HCT116 (cell line): ENCODE measurements around the gene HSPG2. TPM values are rescaled to one million over a fixed set of nuclear protein-coding genes. Genes with fewer than 3 reads are reported as not detected.

Source experiments
- ATAC-seq: fragments of 200-7000 bp; cut with Tn5 transposase; 2 replicates; pipeline ENCODE4 v1.9.1; 2020; ENCODE audit warnings: mild to moderate bottlenecking, moderate library complexity
- BruUV-seq: library from RNA; stranded (reverse); fragments of 400-500 nt; replicated peaks from 2 replicates; lab custom pipeline; 2021; lab: Mats Ljungman, UMichigan
- CTCF ChIA-PET: fragments of 300-600 bp; sonication (Branson Sonifier 250); formaldehyde crosslinking; loops from one replicate; lab custom pipeline; 2021; ENCODE audit warnings: antibody characterized with exemption; lab: Charles Lee
- POLR2A ChIA-PET: fragments of 300-600, 350-600 bp; sonication (Branson Sonifier 250); formaldehyde crosslinking; loops from one replicate; lab custom pipeline; 2021; ENCODE audit warnings: antibody characterized with exemption; lab: Charles Lee
- RAD21 ChIA-PET, 2 experiments: fragments of 300-600 bp; sonication (Branson Sonifier 250); formaldehyde crosslinking; loops; one replicate each; lab custom pipeline; 2023; ENCODE audit warnings: low total read pairs in 2 of 2; ENCODE audit not compliant: uncharacterized antibody in 2 of 2, unreplicated experiment in 2 of 2, low non-redundant PET in 1 of 2; lab: Charles Lee
- DNase-seq: peaks from one replicate; pipeline ENCODE4 v3.0.0-alpha.2; 2010; ENCODE audit warnings: low read depth, low spot score
- H2AFZ ChIP-seq: fragments of 200-600 bp; shearing (Covaris generic), sonication (generic); 2 replicates; pipeline ENCODE4 v1.6.1; 2017; ENCODE audit warnings: low read depth, mixed run types, mixed read lengths, antibody characterized with exemption, low read length; ENCODE audit not compliant: poor library complexity, severe bottlenecking
- H3K27ac ChIP-seq: 2 replicates; pipeline ENCODE4 v1.5.1; 2012; ENCODE audit warnings: low read depth, low read length
- H3K27me3 ChIP-seq: fragments of 200-600 bp; sonication (generic); 2 replicates; pipeline ENCODE4 v1.6.1; 2016; ENCODE audit warnings: mixed run types, low read length, mixed read lengths; ENCODE audit not compliant: insufficient read depth
- H3K36me3 ChIP-seq, 2 experiments: fragments of 200-500 bp in 1 of 2; fragments of 200-600 bp in 1 of 2; sonication (Bioruptor generic) in 1 of 2; sonication (generic) in 1 of 2; 2 replicates each; pipeline versions ENCODE4 v1.5.1 to v1.6.1; 2014 to 2016; ENCODE audit warnings: low read length in 2 of 2, inconsistent platforms in 1 of 2, mixed read lengths in 1 of 2, mixed run types in 1 of 2; ENCODE audit not compliant: insufficient read depth in 2 of 2, control insufficient read depth in 1 of 2
- H3K4me1 ChIP-seq, 2 experiments: fragments of 200-600 bp in 1 of 2; sonication (generic) in 1 of 2; 2 replicates each; pipeline versions ENCODE4 v1.5.1 to v1.6.1; 2012 to 2017; ENCODE audit warnings: low read length in 2 of 2, inconsistent platforms in 1 of 2, mild to moderate bottlenecking in 1 of 2, mixed read lengths in 1 of 2, mixed run types in 1 of 2, moderate library complexity in 1 of 2; ENCODE audit not compliant: insufficient read depth in 2 of 2, control insufficient read depth in 1 of 2
- H3K4me2 ChIP-seq: fragments of 200-600 bp; sonication (generic); 2 replicates; pipeline ENCODE4 v1.6.1; 2017; ENCODE audit warnings: mixed run types, low read length, mixed read lengths
- H3K4me3 ChIP-seq, 2 experiments: fragments of 200-600 bp in 1 of 2; sonication (generic) in 1 of 2; replicated peaks in 1 of 2; 2 replicates each; pipeline ENCODE4 v1.5.1; 2011 to 2016; ENCODE audit warnings: low read length in 2 of 2, control low read depth in 1 of 2, low read depth in 1 of 2, mild to moderate bottlenecking in 1 of 2, mixed read lengths in 1 of 2, mixed run types in 1 of 2
- H3K79me2 ChIP-seq: fragments of 200-600 bp; sonication (generic); 2 replicates; pipeline ENCODE4 v1.6.1; 2017; ENCODE audit warnings: mild to moderate bottlenecking, mixed run types, low read length, moderate library complexity, mixed read lengths; ENCODE audit not compliant: insufficient read depth
- H3K9ac ChIP-seq: fragments of 200-600 bp; sonication (generic); 2 replicates; pipeline ENCODE4 v1.6.1; 2016; ENCODE audit warnings: low read length, mixed read lengths
- H3K9me2 ChIP-seq: fragments of 200-600 bp; sonication (generic), shearing (Covaris generic); 2 replicates; pipeline ENCODE4 v1.6.1; 2017; ENCODE audit warnings: mixed run types, mild to moderate bottlenecking, moderate library complexity; ENCODE audit not compliant: insufficient read depth
- H3K9me3 ChIP-seq, 2 experiments: fragments of 200-500 bp in 1 of 2; fragments of 200-600 bp in 1 of 2; sonication (Bioruptor generic) in 1 of 2; sonication (generic) in 1 of 2; 2 replicates each; pipeline ENCODE4 v1.6.1; 2014 to 2017; ENCODE audit warnings: low read length in 2 of 2, mixed read lengths in 2 of 2, inconsistent platforms in 1 of 2, low read depth in 1 of 2, mild to moderate bottlenecking in 1 of 2, mixed run types in 1 of 2, moderate library complexity in 1 of 2; ENCODE audit not compliant: control insufficient read depth in 1 of 2, insufficient read depth in 1 of 2
- H4K20me1 ChIP-seq: fragments of 200-600 bp; sonication (generic), shearing (Covaris generic); 2 replicates; pipeline ENCODE4 v1.6.1; 2017; ENCODE audit warnings: mixed run types, mild to moderate bottlenecking, moderate library complexity; ENCODE audit not compliant: insufficient read depth
- CTCF ChIP-seq, 3 experiments: fragments of 200-600 bp in 1 of 3; sonication (generic) in 1 of 3; IDR thresholded peaks in 2 of 3; conservative IDR thresholded peaks in 1 of 3; 2 replicates each; pipeline ENCODE4 v1.5.1; 2012 to 2017; ENCODE audit warnings: low read depth in 2 of 3, low read length in 2 of 3, antibody characterized with exemption in 1 of 3, borderline replicate concordance in 1 of 3, control low read depth in 1 of 3, mild to moderate bottlenecking in 1 of 3, mixed read lengths in 1 of 3, mixed run types in 1 of 3, moderate library complexity in 1 of 3; ENCODE audit not compliant: insufficient read depth in 1 of 3
- MAX ChIP-seq: IDR thresholded peaks from 2 replicates; pipeline ENCODE4 v1.6.1; 2012
- POLR2A ChIP-seq: IDR thresholded peaks from 2 replicates; pipeline ENCODE4 v1.7.0; 2011; ENCODE audit warnings: borderline replicate concordance; ENCODE audit not compliant: insufficient read depth, insufficient read length; ENCODE audit errors: extremely low read depth
- POLR2AphosphoS5 ChIP-seq: IDR thresholded peaks from 2 replicates; pipeline ENCODE4 v1.6.1; 2011; ENCODE audit warnings: mild to moderate bottlenecking, low read depth, low read length, moderate library complexity
- SIN3A ChIP-seq: IDR thresholded peaks from 2 replicates; pipeline ENCODE4 v1.6.1; 2012; ENCODE audit warnings: low read depth
- SRF ChIP-seq: IDR thresholded peaks from 2 replicates; pipeline ENCODE4 v1.6.1; 2012; ENCODE audit warnings: low read depth
- ZFX ChIP-seq: fragments of 450-650 bp; IDR thresholded peaks from 2 replicates; pipeline ENCODE4 v1.6.1; 2017
- intact Hi-C: fragments of 100-400 bp; cut with micrococcal nuclease; formaldehyde crosslinking; loops from 2 replicates; pipeline ENCODE4 v1.10.0; 2022
- total RNA-seq: library from RNA; stranded (reverse); gene quantifications from one replicate; pipeline ENCODE4 v1.2.1, GENCODE V29; 2021; ENCODE audit not compliant: unreplicated experiment

HSPG2 gene
- total RNA-seq, 1 experiment from 2014 or later, result 55.7 TPM

- RAD21 ChIA-PET, result no interaction called here
- no peak overlapping the region for H3K27ac ChIP-seq
- CTCF ChIA-PET, result no interaction called here
- TF ChIP-seq SIN3A (no peak), POLR2AphosphoS5 (no peak), CTCF (IDR thresholded peaks at IDR 0.05 in 2 of 3, conservative IDR thresholded peaks at IDR 0.05 in 1 of 3; ENCODE audit: borderline replicate concordance in 1 of 3, insufficient read depth in 1 of 3, low read depth in 2 of 3, low read length in 2 of 3) (no peak), MAX (no peak), ZFX (no peak), POLR2A (no peak), SRF (no peak)
- POLR2A ChIA-PET, result no interaction called here
- no peaks in the 10 kb centered on the region for H3K9me3 ChIP-seq
- no peaks in the 10 kb centered on the region for H4K20me1 ChIP-seq
- ATAC-seq (no peak), DNase-seq (no peak)
- no peak overlapping the region for H3K9ac ChIP-seq
- H3K27me3 ChIP-seq, result no peaks in the 10 kb centered on the region
- no TSS peak for BruUV-seq
- intact Hi-C loops, result no loop called here
- H2AFZ ChIP-seq, result no peak overlapping the region
- H3K4me1 ChIP-seq, result no peaks in the 10 kb centered on the region
- H3K36me3 ChIP-seq, result no peaks in the 10 kb centered on the region; a peak in 1 of 4 replicates
- no peaks in the 10 kb centered on the region for H3K9me2 ChIP-seq
- H3K79me2 ChIP-seq, result no peaks in the 10 kb centered on the region
- H3K4me3 ChIP-seq, result no peak overlapping the region
- no peak overlapping the region for H3K4me2 ChIP-seq
Measured at GRCh38 chr1:21823980-21824702, 113.0 kb downstream of the HSPG2 start.
